Activated CD8-positive, alpha-beta T cell treated with anti-CD3 and anti-CD28 coated beads for 36 hours (primary cell): ENCODE data around the gene ABCA1. TPM values are rescaled to one million over a fixed set of nuclear protein-coding genes. Genes with fewer than 3 reads are reported as not detected.

ENCODE experiments used
- ATAC-seq: fragments of 200-7000 bp; cut with Tn5 transposase; one replicate; pipeline ENCODE4 v1.10.0; 2021; ENCODE audit warnings: mild to moderate bottlenecking, moderate library complexity
- CTCF ChIA-PET: fragments of 350-600 bp; sonication (Branson Sonifier 250); formaldehyde crosslinking; loops from one replicate; lab custom pipeline; 2021; ENCODE audit warnings: antibody characterized with exemption; lab: Charles Lee
- POLR2A ChIA-PET: fragments of 350-600 bp; sonication (Branson Sonifier 250); formaldehyde crosslinking; loops from one replicate; lab custom pipeline; 2021; ENCODE audit warnings: antibody characterized with exemption; lab: Charles Lee
- DNase-seq: peaks from one replicate; pipeline ENCODE4 v3.0.0-alpha.2; 2020
- H3K27ac Mint-ChIP-seq: one replicate; pipeline ENCODE4 v1.8.0; 2021; ENCODE audit warnings: mild to moderate bottlenecking, mixed read lengths
- H3K27me3 Mint-ChIP-seq: one replicate; pipeline ENCODE4 v1.8.0; 2021; ENCODE audit warnings: mixed read lengths
- H3K36me3 Mint-ChIP-seq: one replicate; pipeline ENCODE4 v1.8.0; 2021; ENCODE audit warnings: low read depth, mixed read lengths
- H3K4me1 Mint-ChIP-seq: one replicate; pipeline ENCODE4 v1.8.0; 2021; ENCODE audit warnings: low read depth, mixed read lengths
- H3K4me3 Mint-ChIP-seq: one replicate; pipeline ENCODE4 v1.8.0; 2021; ENCODE audit warnings: mild to moderate bottlenecking, moderate library complexity, mixed read lengths
- H3K9me3 Mint-ChIP-seq: one replicate; pipeline ENCODE4 v1.8.0; 2021; ENCODE audit warnings: mixed read lengths
- intact Hi-C: fragments of 100-400 bp; cut with micrococcal nuclease; formaldehyde crosslinking; loops from one replicate; pipeline ENCODE4 v1.10.0; 2022
- total RNA-seq, 2 experiments: library from RNA; stranded (reverse); gene quantifications; one replicate each; pipeline ENCODE4 v1.2.3, GENCODE V29; 2021
- TF ChIP-seq, protein P1 (sequence below): fragments of 200-600 bp; IDR thresholded peaks from one replicate; pipeline ENCODE4 v1.8.0; 2022; ENCODE audit warnings: antibody characterized with exemption, mild to moderate bottlenecking

The ABCA1 gene
- total RNA-seq, 2 experiments from 2014 or later: 0.20 to 0.38 TPM

DNA sequence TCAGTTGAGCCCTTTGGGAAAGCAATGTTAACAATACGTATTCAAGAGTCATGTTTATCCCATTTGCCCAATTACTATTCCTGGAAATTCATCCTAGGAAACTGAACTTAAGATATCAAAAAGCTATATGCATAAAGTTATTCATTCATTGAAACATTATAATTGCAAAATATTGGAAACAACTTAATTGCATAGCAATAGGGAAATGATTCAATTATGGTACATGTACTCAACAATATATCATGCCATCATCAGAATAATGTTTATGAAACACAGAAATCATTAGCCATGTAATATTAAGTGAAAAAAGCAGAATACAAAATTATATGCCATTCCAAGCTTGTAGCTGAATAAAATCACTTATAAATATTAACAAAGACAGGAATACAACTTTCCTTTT is 35.3 kb downstream of the ABCA1 start:
- no peak overlapping the region for H3K27ac Mint-ChIP-seq
- TF ChIP-seq, protein P1, sequence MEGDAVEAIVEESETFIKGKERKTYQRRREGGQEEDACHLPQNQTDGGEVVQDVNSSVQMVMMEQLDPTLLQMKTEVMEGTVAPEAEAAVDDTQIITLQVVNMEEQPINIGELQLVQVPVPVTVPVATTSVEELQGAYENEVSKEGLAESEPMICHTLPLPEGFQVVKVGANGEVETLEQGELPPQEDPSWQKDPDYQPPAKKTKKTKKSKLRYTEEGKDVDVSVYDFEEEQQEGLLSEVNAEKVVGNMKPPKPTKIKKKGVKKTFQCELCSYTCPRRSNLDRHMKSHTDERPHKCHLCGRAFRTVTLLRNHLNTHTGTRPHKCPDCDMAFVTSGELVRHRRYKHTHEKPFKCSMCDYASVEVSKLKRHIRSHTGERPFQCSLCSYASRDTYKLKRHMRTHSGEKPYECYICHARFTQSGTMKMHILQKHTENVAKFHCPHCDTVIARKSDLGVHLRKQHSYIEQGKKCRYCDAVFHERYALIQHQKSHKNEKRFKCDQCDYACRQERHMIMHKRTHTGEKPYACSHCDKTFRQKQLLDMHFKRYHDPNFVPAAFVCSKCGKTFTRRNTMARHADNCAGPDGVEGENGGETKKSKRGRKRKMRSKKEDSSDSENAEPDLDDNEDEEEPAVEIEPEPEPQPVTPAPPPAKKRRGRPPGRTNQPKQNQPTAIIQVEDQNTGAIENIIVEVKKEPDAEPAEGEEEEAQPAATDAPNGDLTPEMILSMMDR: no peak
- intact Hi-C loops: no loop called here
- no peaks in the 10 kb centered on the region for H3K9me3 Mint-ChIP-seq
- H3K4me3 Mint-ChIP-seq: no peak overlapping the region
- no peaks in the 10 kb centered on the region for H3K4me1 Mint-ChIP-seq
- no peak for ATAC-seq
- H3K36me3 Mint-ChIP-seq: no peaks in the 10 kb centered on the region
- no peak for DNase-seq
- no peaks in the 10 kb centered on the region for H3K27me3 Mint-ChIP-seq
- POLR2A ChIA-PET: interaction anchor here (0.6 to 1.1 kb wide), 2 partner anchors 57 to 339 kb away, joined by 4 read pairs; no protein-coding TSS in a partner anchor
- CTCF ChIA-PET: interaction anchor here (0.9 to 1.4 kb wide), 4 partner anchors 8 to 33 kb away, joined by 4 to 6 read pairs (median 4); no protein-coding TSS in a partner anchor

- intact Hi-C loops: no loop called here
- no peak for ATAC-seq
- Mint-ChIP-seq H3K4me1 (no peaks in the 10 kb centered on the region), H3K4me3 (no peak overlapping the region), H3K27me3 (no peaks in the 10 kb centered on the region), H3K36me3 (no peaks in the 10 kb centered on the region), H3K9me3 (no peaks in the 10 kb centered on the region), H3K27ac (no peak overlapping the region)
- ChIA-PET POLR2A (no interaction called here), CTCF (no interaction called here)
- DNase-seq: no peak
- TF ChIP-seq, protein P1: no peak
Observed at GRCh38 chr9:104890433-104890770, 37.6 kb downstream of the ABCA1 start.

- Mint-ChIP-seq H3K27me3 (no peaks in the 10 kb centered on the region), H3K27ac (no peak overlapping the region), H3K4me3 (no peak overlapping the region), H3K36me3 (no peaks in the 10 kb centered on the region), H3K4me1 (no peaks in the 10 kb centered on the region), H3K9me3 (no peaks in the 10 kb centered on the region)
- TF ChIP-seq, protein P1: no peak
- intact Hi-C loops: no loop called here
- no peak for ATAC-seq
- ChIA-PET CTCF (interaction anchor here (0.9 kb wide), 2 partner anchors 23 to 24 kb away, joined by 3 to 4 read pairs; no protein-coding TSS in a partner anchor), POLR2A (no interaction called here)
- DNase-seq: no peak
Observed at GRCh38 chr9:104885818-104886709, 41.9 kb downstream of the ABCA1 start.

DNA sequence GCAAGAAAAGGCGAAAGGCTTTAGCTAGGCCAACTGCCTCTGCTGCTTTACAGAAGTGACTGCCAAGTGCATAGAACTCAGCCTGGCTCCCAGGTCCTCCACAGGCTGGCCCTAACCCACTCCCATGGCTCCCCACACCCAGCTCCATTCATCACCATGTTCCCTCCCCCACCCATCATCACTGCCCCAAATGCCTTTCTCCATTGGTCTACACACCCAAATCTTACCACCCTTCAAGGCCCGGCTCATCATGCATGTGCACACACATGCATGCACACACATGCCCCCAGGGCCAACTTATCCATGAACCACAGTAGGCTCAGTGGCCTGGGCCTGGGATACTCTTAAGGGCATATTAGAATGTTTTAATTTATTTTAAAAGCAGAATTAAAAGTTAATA is 44.8 kb downstream of the ABCA1 start:
- Mint-ChIP-seq H3K4me3 (no peak overlapping the region), H3K4me1 (no peaks in the 10 kb centered on the region), H3K27ac (no peak overlapping the region), H3K27me3 (no peaks in the 10 kb centered on the region), H3K9me3 (no peaks in the 10 kb centered on the region), H3K36me3 (no peaks in the 10 kb centered on the region)
- TF ChIP-seq, protein P1: no peak
- CTCF ChIA-PET: interaction anchor here (1.4 kb wide), 1 partner anchor 15 kb away, joined by 3 read pairs; no protein-coding TSS in a partner anchor
- intact Hi-C loops: no loop called here
- DNase-seq (no peak), ATAC-seq (no peak)
- POLR2A ChIA-PET: interaction anchor here (0.7 kb wide), 1 partner anchor 90 kb away, joined by 3 read pairs; no protein-coding TSS in a partner anchor

DNA sequence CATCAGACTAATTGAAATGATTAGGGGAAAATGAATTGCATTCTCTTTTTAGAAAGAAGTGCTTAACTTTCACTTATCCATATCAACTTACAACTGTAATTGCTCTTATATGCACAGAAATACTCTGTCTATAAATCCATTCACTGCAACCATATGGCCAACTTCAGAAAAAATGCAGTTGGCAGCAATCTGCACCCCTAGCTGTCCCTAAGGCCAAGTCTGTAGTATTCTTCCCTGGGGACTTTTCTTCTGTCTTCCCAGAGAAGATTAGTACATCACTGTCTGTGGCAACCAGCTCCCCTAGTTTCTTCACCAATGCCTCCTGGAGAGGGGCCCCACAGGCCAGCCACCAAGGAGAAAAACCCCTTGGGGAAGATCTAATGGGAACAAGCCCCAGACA is 45.4 kb downstream of the ABCA1 start:
- H3K36me3 Mint-ChIP-seq: no peaks in the 10 kb centered on the region
- POLR2A ChIA-PET: interaction anchor here (0.7 kb wide), 1 partner anchor 90 kb away, joined by 3 read pairs; no protein-coding TSS in a partner anchor
- intact Hi-C loops: no loop called here

More for the DNA sequence above, 45.4 kb downstream of the ABCA1 start:
- DNase-seq (no peak), ATAC-seq (no peak)
- H3K4me1 Mint-ChIP-seq: no peaks in the 10 kb centered on the region
- TF ChIP-seq, protein P1: no peak
- no peak overlapping the region for H3K27ac Mint-ChIP-seq
- no peak overlapping the region for H3K4me3 Mint-ChIP-seq
- no peaks in the 10 kb centered on the region for H3K9me3 Mint-ChIP-seq
- CTCF ChIA-PET: interaction anchor here (1.4 kb wide), 1 partner anchor 14 kb away, joined by 3 read pairs; no protein-coding TSS in a partner anchor
- H3K27me3 Mint-ChIP-seq: no peaks in the 10 kb centered on the region
